Neuronal stem cell (in vitro differentiated cells): Measurements from ENCODE around the gene CEP128.

ENCODE experiments used
- DNase-seq: peaks from one replicate; pipeline ENCODE4 v3.0.0-alpha.2; 2013; ENCODE audit warnings: low spot score
- H2AFZ ChIP-seq: one replicate; pipeline ENCODE4 v1.6.1; 2013; ENCODE audit warnings: mild to moderate bottlenecking, low read length, inconsistent platforms
- H2AK5ac ChIP-seq: 2 replicates; pipeline ENCODE4 v1.6.1; 2013; ENCODE audit warnings: low read depth, mild to moderate bottlenecking, inconsistent platforms, low read length, moderate library complexity, mixed read lengths
- H2BK120ac ChIP-seq: 2 replicates; pipeline ENCODE4 v1.6.1; 2013; ENCODE audit warnings: low read depth, mild to moderate bottlenecking, inconsistent platforms, low read length, moderate library complexity, mixed read lengths
- H2BK12ac ChIP-seq: one replicate; pipeline ENCODE4 v1.6.1; 2013; ENCODE audit warnings: low read length, inconsistent platforms
- H2BK15ac ChIP-seq: 2 replicates; pipeline ENCODE4 v1.6.1; 2013; ENCODE audit warnings: mild to moderate bottlenecking, low read length, inconsistent platforms, mixed read lengths
- H2BK5ac ChIP-seq: one replicate; pipeline ENCODE4 v1.6.1; 2013; ENCODE audit warnings: inconsistent platforms, mild to moderate bottlenecking, low read length, moderate library complexity
- H3K14ac ChIP-seq: one replicate; pipeline ENCODE4 v1.6.1; 2013; ENCODE audit warnings: low read length, inconsistent platforms
- H3K18ac ChIP-seq: 2 replicates; pipeline ENCODE4 v1.6.1; 2013; ENCODE audit warnings: low read length, inconsistent platforms
- H3K23ac ChIP-seq: 2 replicates; pipeline ENCODE4 v1.6.1; 2013; ENCODE audit warnings: low read depth, mild to moderate bottlenecking, mixed read lengths, low read length, inconsistent platforms; ENCODE audit not compliant: poor library complexity
- H3K27ac ChIP-seq: replicated peaks from 3 replicates; pipeline ENCODE4 v1.5.1; 2013; ENCODE audit warnings: low read length, inconsistent platforms
- H3K27me3 ChIP-seq, 3 experiments: 2 replicates each; pipeline ENCODE4 v1.6.1; 2013; ENCODE audit warnings: low read length in 3 of 3, mild to moderate bottlenecking in 2 of 3, inconsistent platforms in 1 of 3, low read depth in 1 of 3, mixed read lengths in 1 of 3, moderate library complexity in 1 of 3; ENCODE audit not compliant: control insufficient read depth in 3 of 3, insufficient read depth in 3 of 3
- H3K36me3 ChIP-seq, 2 donors: replicated peaks in 1 of 2; 2 replicates each; pipeline ENCODE4 v1.6.1; 2013; ENCODE audit warnings: low read length in 2 of 2; ENCODE audit not compliant: control insufficient read depth in 2 of 2, insufficient read depth in 2 of 2
- H3K4ac ChIP-seq: 2 replicates; pipeline ENCODE4 v1.6.1; 2013; ENCODE audit warnings: inconsistent platforms, mild to moderate bottlenecking, low read length, moderate library complexity
- H3K4me1 ChIP-seq, 2 donors: 1 replicate in 1 of 2; 2 replicates in 1 of 2; pipeline ENCODE4 v1.6.1; 2013; ENCODE audit warnings: low read length in 2 of 2, low read depth in 1 of 2; ENCODE audit not compliant: control insufficient read depth in 2 of 2, insufficient read depth in 1 of 2
- H3K4me2 ChIP-seq: one replicate; pipeline ENCODE4 v1.6.1; 2013; ENCODE audit warnings: mild to moderate bottlenecking, low read length, inconsistent platforms; ENCODE audit not compliant: insufficient read depth, poor library complexity, severe bottlenecking
- H3K4me3 ChIP-seq, 2 donors: 2 replicates each; pipeline ENCODE4 v1.5.1; 2013; ENCODE audit warnings: low read length in 2 of 2, mild to moderate bottlenecking in 2 of 2, inconsistent platforms in 1 of 2, moderate library complexity in 1 of 2
- H3K79me1 ChIP-seq: one replicate; pipeline ENCODE4 v1.6.1; 2013; ENCODE audit warnings: low read depth, mild to moderate bottlenecking, inconsistent platforms, low read length, moderate library complexity
- H3K9ac ChIP-seq: one replicate; pipeline ENCODE4 v1.6.1; 2013; ENCODE audit warnings: mild to moderate bottlenecking, low read depth, low read length, inconsistent platforms; ENCODE audit not compliant: poor library complexity
- H3K9me3 ChIP-seq, 2 donors: replicated peaks in 1 of 2; 2 replicates each; pipeline versions ENCODE3 to v1.6.1; 2013; ENCODE audit warnings: low read length in 2 of 2, mild to moderate bottlenecking in 2 of 2, inconsistent platforms in 1 of 2, low read depth in 1 of 2, mixed read lengths in 1 of 2, moderate library complexity in 1 of 2; ENCODE audit not compliant: control insufficient read depth in 2 of 2, insufficient read depth in 1 of 2
- H4K8ac ChIP-seq: one replicate; pipeline ENCODE4 v1.6.1; 2013; ENCODE audit warnings: low read depth, mild to moderate bottlenecking, inconsistent platforms, low read length, moderate library complexity
- H4K91ac ChIP-seq: one replicate; pipeline ENCODE4 v1.6.1; 2013; ENCODE audit warnings: low read length, low read depth, mild to moderate bottlenecking, inconsistent platforms; ENCODE audit not compliant: poor library complexity
- WGBS, 2 donors: extraction: QIAGEN DNeasy Blood & Tissue Kit; methylation state at CpG; one replicate each; pipeline ENCODE4 v1.1.7; 2013; ENCODE audit warnings: missing lambda C conversion rate in 2 of 2, mixed read lengths in 1 of 2; ENCODE audit not compliant: insufficient read length in 2 of 2, insufficient replicate concordance in 1 of 2; ENCODE audit errors: extremely low coverage in 2 of 2; 5-methylcytosine and 5-hydroxymethylcytosine counted together

Gene CEP128

DNA sequence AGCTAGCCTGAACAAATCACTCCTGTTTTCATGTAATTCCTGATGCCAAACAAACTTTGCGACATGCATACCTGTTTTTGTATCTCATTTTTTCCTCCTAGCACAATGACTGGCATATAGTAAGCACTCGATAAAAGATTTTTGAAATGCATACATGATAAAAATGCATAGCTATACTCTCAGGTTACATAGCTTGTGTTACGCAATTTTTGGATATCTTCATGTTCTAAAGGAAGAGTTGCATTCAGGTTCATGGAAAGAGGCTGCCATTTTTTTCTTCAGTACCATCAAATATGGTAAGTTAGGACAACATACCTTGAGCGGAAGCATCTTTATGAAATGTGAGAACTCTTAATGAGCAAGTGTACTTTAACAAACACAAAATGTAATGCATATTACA lies 445.4 kb downstream of the CEP128 start:
- no peak overlapping the region for H3K9ac ChIP-seq
- H3K36me3 ChIP-seq = no peaks in the 10 kb centered on the region
- DNase-seq = no peak
- no peak overlapping the region for H2BK120ac ChIP-seq
- no peaks in the 10 kb centered on the region for H3K27me3 ChIP-seq
- no peak overlapping the region for H2BK15ac ChIP-seq
- no peak overlapping the region for H2BK12ac ChIP-seq
- no peak overlapping the region for H3K4me3 ChIP-seq
- H2AFZ ChIP-seq = no peak overlapping the region
- no peak overlapping the region for H4K91ac ChIP-seq
- H3K23ac ChIP-seq = no peak overlapping the region
- H3K27ac ChIP-seq = no peak overlapping the region
- WGBS, 2 donors = no CpG with 5 or more reads among the region's 4 CpGs
- H3K14ac ChIP-seq = no peak overlapping the region
- no peak overlapping the region for H2BK5ac ChIP-seq
- peaks cover 0 to 3% of the 10 kb centered on the region in 2 donors for H3K4me1 ChIP-seq
- no peak overlapping the region for H3K4ac ChIP-seq
- no peaks in the 10 kb centered on the region for H3K9me3 ChIP-seq
- H3K18ac ChIP-seq = no peak overlapping the region
- H4K8ac ChIP-seq = no peak overlapping the region
- no peak overlapping the region for H3K4me2 ChIP-seq
- no peaks in the 10 kb centered on the region for H3K79me1 ChIP-seq
- H2AK5ac ChIP-seq = no peak overlapping the region

GRCh38 chr14:80494769-80495168 lies 446.8 kb downstream of the CEP128 start:
- Histone ChIP-seq H3K4ac (no peak overlapping the region), H2BK12ac (no peak overlapping the region), H3K14ac (no peak overlapping the region), H3K79me1 (no peaks in the 10 kb centered on the region), H3K27ac (no peak overlapping the region), H3K4me2 (no peak overlapping the region), H3K4me3 (no peak overlapping the region), H3K18ac (no peak overlapping the region), H2AK5ac (no peak overlapping the region), H2BK120ac (no peak overlapping the region), H4K91ac (no peak overlapping the region), H3K4me1 (peaks cover 0 to 5% of the 10 kb centered on the region in 2 donors), H2BK15ac (no peak overlapping the region), H2BK5ac (no peak overlapping the region), H3K9ac (no peak overlapping the region), H3K9me3 (no peaks in the 10 kb centered on the region), H3K27me3 (no peaks in the 10 kb centered on the region), H3K23ac (no peak overlapping the region), H4K8ac (no peak overlapping the region), H2AFZ (no peak overlapping the region), H3K36me3 (no peaks in the 10 kb centered on the region)
- DNase-seq = no peak
- WGBS, 2 donors = no CpG with 5 or more reads among the region's 2 CpGs

GRCh38 chr14:80493620-80494019 lies 447.9 kb downstream of the CEP128 start:
- Histone ChIP-seq H2AK5ac (no peak overlapping the region), H2AFZ (no peak overlapping the region), H3K4me1 (peaks cover 0 to 5% of the 10 kb centered on the region in 2 donors), H3K9ac (no peak overlapping the region), H3K23ac (no peak overlapping the region), H2BK15ac (no peak overlapping the region), H3K18ac (no peak overlapping the region), H2BK5ac (no peak overlapping the region), H3K27ac (no peak overlapping the region), H3K27me3 (no peaks in the 10 kb centered on the region), H3K36me3 (no peaks in the 10 kb centered on the region), H3K4me3 (no peak overlapping the region), H3K4me2 (no peak overlapping the region), H4K8ac (no peak overlapping the region), H3K79me1 (no peaks in the 10 kb centered on the region), H4K91ac (no peak overlapping the region), H2BK120ac (no peak overlapping the region), H3K9me3 (no peaks in the 10 kb centered on the region), H3K14ac (no peak overlapping the region), H3K4ac (no peak overlapping the region), H2BK12ac (no peak overlapping the region)
- no CpG with 5 or more reads among the region's 5 CpGs for WGBS, 2 donors
- no peak for DNase-seq

GRCh38 chr14:80491650-80492049 lies 449.9 kb downstream of the CEP128 start:
- Histone ChIP-seq H3K27ac (no peak overlapping the region), H3K79me1 (no peaks in the 10 kb centered on the region), H3K4me1 (peaks cover 0 to 5% of the 10 kb centered on the region in 2 donors), H3K18ac (no peak overlapping the region), H3K23ac (no peak overlapping the region), H3K9me3 (no peaks in the 10 kb centered on the region), H4K8ac (no peak overlapping the region), H3K9ac (no peak overlapping the region), H2BK15ac (no peak overlapping the region), H3K4ac (no peak overlapping the region), H4K91ac (no peak overlapping the region), H3K14ac (no peak overlapping the region), H3K27me3 (no peaks in the 10 kb centered on the region), H3K4me3 (no peak overlapping the region), H3K4me2 (no peak overlapping the region), H2BK12ac (no peak overlapping the region), H2BK120ac (no peak overlapping the region), H2AK5ac (no peak overlapping the region), H2AFZ (peak overlapping the region; percentile 9), H2BK5ac (no peak overlapping the region), H3K36me3 (no peaks in the 10 kb centered on the region)
- no CpG with 5 or more reads among the region's 2 CpGs for WGBS, 2 donors
- no peak for DNase-seq
